Stimulated activated effector memory CD8-positive, alpha-beta T cell treated with anti-CD3 and anti-CD28 coated beads, Interleukin-12 subunit alpha, Interleukin-12 subunit beta, amount 100 ng/mL, for 72 hours (primary cell): ENCODE results near the gene MRPL53.
A peak's percentile ranks its signal among the peaks of the same experiment; 100 is the strongest.

ENCODE experiments used
- ATAC-seq: fragments of 150-1000 bp; cut with Tn5 transposase; 2 replicates; pipeline ENCODE4 v1.10.0; 2021
- DNase-seq, 2 donors: peaks; one replicate each; pipeline ENCODE4 v3.0.0; 2021 to 2022; ENCODE audit warnings: low spot score in 2 of 2
- H3K27ac Mint-ChIP-seq: one replicate; pipeline ENCODE4 v1.8.0; 2022; ENCODE audit warnings: mild to moderate bottlenecking, mixed read lengths
- H3K36me3 Mint-ChIP-seq: one replicate; pipeline ENCODE4 v1.8.0; 2022; ENCODE audit warnings: mild to moderate bottlenecking, mixed read lengths
- H3K4me1 Mint-ChIP-seq: one replicate; pipeline ENCODE4 v1.8.0; 2022; ENCODE audit warnings: mixed read lengths
- H3K4me3 Mint-ChIP-seq: one replicate; pipeline ENCODE4 v1.8.0; 2022; ENCODE audit warnings: mild to moderate bottlenecking, mixed read lengths
- H3K9me3 Mint-ChIP-seq: one replicate; pipeline ENCODE4 v1.8.0; 2022; ENCODE audit warnings: mixed read lengths

MRPL53 gene

DNA sequence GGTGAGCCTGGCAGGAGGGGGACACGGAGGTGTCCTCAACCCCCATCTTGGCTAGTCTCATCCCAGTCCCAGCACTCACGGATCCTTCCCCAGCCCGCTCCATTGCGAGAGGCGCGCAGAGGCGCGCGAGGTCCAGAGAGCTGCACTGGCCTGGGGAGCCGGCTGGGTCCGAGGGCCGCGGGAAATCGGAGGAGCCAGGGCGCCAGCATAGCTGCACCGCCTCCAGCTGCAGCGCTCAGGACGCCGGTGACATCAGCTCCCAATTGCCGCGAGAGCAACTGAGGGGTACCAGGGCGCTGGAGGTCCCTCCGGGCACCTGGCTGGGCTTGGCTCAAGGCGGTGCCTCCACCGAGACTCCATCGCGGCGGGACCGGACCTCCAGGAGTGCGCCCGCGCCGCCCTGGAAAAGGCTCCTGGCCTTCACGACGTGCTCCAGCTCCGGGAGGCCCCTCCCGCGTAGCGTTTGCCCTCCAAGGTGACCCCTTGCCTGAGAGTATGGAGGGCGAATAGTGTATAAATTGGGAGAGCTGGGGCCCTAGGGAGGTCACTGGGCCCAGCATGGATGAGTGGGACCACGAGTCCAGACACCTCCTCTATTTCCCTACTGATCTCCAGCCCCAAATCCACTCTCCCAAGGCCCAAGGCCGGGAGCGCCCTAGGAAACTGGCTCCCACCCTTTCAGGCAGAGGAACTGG is 36.2 kb downstream of the MRPL53 start:
- Mint-ChIP-seq H3K9me3 (no peaks in the 10 kb centered on the region), H3K4me3 (no peak overlapping the region), H3K36me3 (no peaks in the 10 kb centered on the region), H3K4me1 (peaks cover 17% of the 10 kb centered on the region), H3K27ac (no peak overlapping the region)
- no peak for DNase-seq
- no peak for ATAC-seq

DNA sequence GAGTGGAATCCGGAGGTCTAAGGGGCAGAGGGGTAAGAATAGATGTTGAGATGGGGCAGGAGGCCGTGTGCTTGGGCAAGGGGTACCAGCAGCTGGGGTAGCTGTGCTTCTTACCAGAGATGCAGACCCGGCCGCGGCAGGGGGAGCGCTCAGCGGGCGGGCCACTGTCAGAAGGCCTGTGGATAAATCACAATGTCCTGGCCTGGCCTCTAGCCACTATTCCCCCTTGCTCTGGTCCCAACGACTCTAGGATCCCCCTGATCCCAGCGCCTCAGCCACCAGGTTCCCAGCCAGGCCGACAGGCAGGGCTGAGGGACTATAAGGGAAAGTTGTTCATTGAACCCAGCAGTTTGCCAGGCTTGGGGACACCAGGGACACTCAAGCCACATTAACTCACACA is 42.0 kb downstream of the MRPL53 start:
- no peak for ATAC-seq
- Mint-ChIP-seq H3K36me3 (peaks cover 11% of the 10 kb centered on the region), H3K4me3 (no peak overlapping the region), H3K9me3 (no peaks in the 10 kb centered on the region), H3K27ac (no peak overlapping the region), H3K4me1 (no peaks in the 10 kb centered on the region)
- no peak for DNase-seq

DNA sequence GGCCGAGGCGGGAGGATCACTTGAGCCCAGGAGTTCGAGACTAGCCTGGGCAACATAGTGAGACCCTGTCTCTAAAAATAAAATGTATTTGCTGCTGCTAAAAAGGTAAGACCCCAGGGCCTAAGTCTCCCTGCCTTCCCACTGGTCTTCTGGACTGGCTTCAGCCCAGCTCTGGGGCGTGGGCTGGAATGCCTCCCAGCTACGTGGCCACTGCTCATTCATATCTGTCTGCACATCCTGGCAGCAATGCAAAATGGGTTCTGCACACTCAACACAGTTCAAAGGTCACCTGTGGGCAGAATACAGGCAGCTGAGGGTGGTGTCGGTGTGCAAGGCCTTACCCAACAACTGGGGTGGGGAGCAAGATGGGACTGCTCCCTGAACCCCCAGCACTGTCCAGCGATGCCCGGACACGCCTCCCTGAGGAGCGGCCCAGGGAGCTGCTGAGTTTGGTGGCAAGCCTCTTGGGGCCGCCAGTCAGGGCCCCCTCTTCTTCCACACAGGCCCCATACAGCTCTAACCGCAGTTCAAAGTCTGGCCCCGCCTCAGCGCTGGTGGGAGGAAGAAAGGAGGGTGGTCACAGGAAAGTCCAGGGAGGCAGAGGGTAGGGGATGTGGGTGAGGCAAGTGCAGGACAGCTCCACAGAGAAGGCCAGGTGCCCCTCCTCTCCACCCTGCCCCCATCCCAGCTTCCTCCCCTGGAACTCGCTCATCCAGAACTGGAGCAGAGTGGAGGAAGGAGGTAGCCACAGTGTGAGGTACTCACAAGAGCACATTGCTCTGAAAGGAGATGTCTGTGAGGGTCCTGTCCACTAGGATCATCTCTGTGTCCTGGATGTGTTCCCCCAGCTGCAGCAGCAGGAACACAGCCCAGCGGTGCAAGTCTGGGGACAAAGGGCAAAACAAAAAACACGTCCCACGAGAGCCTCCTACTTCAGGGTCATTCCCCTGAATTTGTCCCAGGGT is 42.7 kb downstream of the MRPL53 start:
- Mint-ChIP-seq H3K27ac (no peak overlapping the region), H3K4me1 (no peaks in the 10 kb centered on the region), H3K9me3 (no peaks in the 10 kb centered on the region), H3K4me3 (no peak overlapping the region), H3K36me3 (peaks cover 19% of the 10 kb centered on the region)
- ATAC-seq (peak; percentile 27), DNase-seq (no peak)

DNA sequence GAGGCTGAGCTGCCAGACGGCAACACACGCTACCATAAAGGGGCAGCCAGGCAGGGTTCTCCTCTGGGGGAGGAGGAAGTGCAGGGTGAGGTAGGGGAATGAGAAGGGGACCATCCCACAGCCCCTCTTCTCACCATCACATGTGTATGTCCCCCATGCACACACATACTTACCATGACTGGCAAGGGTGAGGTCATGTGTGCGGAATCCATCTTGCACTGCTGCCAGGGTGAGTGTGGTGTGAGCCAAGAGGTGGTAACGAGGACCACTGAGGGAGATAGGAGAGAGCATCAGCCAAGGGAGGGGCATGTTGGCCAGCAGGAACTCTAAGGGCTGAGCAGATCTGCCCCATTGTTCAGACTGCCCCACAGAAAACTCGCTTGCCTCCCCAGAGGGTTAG is 43.8 kb downstream of the MRPL53 start:
- Mint-ChIP-seq H3K4me3 (no peak overlapping the region), H3K36me3 (peaks cover 25% of the 10 kb centered on the region), H3K27ac (no peak overlapping the region), H3K4me1 (no peaks in the 10 kb centered on the region), H3K9me3 (no peaks in the 10 kb centered on the region)
- ATAC-seq, result no peak
- no peak for DNase-seq

DNA sequence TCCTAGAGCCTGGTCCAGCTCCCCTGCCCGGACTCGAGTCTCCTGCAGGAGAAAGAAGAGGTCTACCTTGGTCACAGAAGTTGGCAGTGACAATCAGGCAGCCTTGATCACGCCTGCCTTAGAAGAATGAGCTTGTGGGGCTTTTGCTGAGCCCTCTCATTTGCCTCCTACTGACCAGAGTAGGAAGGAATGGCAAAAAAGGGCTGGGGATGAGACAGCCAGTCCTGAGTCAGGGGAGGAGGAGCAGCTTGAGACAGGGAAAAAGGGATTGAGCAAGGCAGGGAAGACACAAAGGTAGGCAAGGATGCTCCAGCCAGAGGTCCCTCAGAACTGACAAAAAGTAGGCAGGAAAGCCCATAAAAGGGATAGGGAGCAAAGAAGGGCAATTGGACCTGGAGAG is 44.9 kb downstream of the MRPL53 start:
- no peak for DNase-seq
- no peaks in the 10 kb centered on the region for H3K9me3 Mint-ChIP-seq

DNA sequence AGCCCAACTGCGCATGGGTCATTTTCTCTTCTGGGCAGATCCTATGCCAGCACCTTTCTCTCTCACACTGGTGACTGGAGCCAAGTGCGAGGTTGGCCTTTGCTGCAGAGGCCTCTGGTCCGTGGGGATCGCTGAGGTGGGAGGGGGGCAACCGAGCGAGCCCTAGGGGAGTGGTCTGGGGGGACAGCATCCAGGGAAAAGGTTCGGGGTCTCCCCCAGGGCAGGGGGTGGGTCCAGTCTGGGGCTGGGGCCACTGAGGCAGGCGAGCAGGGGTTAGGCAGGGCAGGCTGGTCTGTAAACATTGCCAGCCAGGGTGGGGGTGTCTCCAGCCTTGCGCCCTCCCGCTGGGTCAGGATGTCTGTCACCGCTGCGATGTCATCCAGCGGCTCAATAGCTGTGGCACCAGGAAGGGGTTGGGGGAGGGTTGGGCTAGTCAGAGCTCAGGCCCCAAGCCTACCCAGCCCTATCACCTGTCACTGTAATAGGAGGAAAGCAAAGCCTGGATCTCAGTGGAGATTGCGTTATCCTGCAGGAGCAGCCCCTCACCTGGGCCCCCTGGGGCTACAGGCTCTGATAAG is 46.2 kb downstream of the MRPL53 start:
- Mint-ChIP-seq H3K4me1 (peaks cover 20% of the 10 kb centered on the region), H3K9me3 (no peaks in the 10 kb centered on the region), H3K4me3 (no peak overlapping the region), H3K27ac (no peak overlapping the region), H3K36me3 (peaks cover 45% of the 10 kb centered on the region)
- no peak for ATAC-seq
- no peak for DNase-seq

More for the DNA sequence above, 44.9 kb downstream of the MRPL53 start:
- Mint-ChIP-seq H3K4me3 (no peak overlapping the region), H3K27ac (peak overlapping the region; percentile 30), H3K4me1 (peaks cover 11% of the 10 kb centered on the region), H3K36me3 (peaks cover 33% of the 10 kb centered on the region)
- ATAC-seq, result no peak

DNA sequence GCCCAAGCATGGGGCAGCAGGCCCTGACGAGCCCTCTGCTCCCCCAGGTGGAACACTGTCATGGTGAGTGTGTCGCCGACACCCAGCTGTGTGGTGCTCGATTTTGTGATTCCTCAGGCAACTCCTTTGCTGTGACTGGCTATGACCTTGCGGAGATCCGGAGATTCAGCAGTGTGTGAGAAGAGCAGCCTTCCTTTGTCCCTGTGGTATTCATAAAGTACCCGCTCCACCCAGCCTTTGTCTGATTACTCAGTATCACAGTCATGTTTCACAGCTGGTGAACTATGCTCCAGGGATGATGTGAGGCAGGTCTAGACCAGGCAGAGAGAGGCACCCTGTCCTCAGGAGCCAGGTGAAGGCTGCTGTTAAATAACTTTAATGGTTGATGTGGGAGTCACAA is 47.0 kb downstream of the MRPL53 start:
- H3K4me3 Mint-ChIP-seq, result no peak overlapping the region
- H3K4me1 Mint-ChIP-seq, result peaks cover 26% of the 10 kb centered on the region
- no peaks in the 10 kb centered on the region for H3K9me3 Mint-ChIP-seq
- no peak overlapping the region for H3K27ac Mint-ChIP-seq
- H3K36me3 Mint-ChIP-seq, result peaks cover 50% of the 10 kb centered on the region
- ATAC-seq (no peak), DNase-seq (no peak)

DNA sequence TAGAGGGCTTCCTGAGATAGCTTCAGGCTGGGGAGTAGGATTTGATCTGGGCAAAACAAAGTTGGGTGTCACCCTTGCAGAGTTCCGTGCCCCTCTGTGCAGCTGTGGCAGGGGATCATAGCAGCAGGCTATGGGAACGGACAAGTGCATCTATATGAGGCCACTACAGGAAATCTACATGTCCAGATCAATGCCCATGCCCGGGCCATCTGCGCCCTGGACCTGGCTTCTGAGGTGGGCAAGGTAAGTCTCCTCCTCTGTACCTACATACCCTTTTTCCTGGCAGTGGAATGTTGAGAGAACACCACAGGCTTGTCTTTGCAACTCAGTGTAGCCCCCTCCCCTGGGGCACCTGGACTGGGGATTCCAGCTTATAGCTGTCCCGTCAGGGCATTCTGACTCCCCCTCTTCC is 47.5 kb downstream of the MRPL53 start:
- no peak for ATAC-seq
- Mint-ChIP-seq H3K4me1 (peaks cover 31% of the 10 kb centered on the region), H3K27ac (no peak overlapping the region), H3K4me3 (no peak overlapping the region), H3K36me3 (peaks cover 50% of the 10 kb centered on the region), H3K9me3 (no peaks in the 10 kb centered on the region)
- DNase-seq, result no peak

DNA sequence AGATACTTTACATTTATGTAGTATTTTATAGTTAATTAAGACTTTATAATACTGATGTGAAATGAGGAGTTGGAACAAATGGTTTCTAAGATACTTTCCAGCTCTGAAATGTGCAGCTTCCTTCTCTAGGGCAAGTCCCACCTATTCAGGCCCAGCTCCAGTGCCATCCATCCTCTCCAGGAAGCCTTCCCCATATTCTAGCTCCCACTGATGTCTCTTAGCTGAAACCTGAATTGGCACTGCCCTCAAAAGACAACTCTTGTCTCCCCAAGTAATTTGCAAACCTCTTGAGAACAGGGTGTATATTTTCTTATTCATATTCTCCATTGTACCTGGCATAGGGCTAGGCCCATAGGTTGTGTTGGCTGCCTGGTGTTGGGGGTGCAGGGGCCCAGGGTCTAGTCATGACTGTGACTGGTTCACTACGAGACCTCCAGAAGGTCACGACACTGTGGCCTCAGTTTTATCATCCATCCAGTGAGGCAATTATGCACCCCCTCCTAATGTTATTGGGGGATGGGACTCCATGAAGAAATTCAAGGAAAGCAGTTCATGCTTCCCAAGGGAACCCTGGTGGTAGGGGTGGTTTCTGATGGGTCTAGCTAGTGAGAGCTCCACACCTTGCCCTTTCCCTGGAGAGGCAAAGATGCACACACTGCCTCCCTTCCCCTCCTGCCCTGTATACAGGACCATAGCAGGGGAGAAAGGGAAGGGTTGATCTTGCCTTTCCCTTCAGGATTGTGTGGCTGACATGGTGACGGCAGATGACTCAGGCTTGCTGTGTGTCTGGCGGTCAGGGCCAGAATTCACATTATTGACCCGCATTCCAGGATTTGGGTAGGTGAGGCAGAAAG is 48.1 kb downstream of the MRPL53 start:
- H3K27ac Mint-ChIP-seq, result no peak overlapping the region
- DNase-seq (no peak), ATAC-seq (no peak)
- no peak overlapping the region for H3K4me3 Mint-ChIP-seq
- H3K4me1 Mint-ChIP-seq, result peaks cover 31% of the 10 kb centered on the region
- peaks cover 50% of the 10 kb centered on the region for H3K36me3 Mint-ChIP-seq
- no peaks in the 10 kb centered on the region for H3K9me3 Mint-ChIP-seq

DNA sequence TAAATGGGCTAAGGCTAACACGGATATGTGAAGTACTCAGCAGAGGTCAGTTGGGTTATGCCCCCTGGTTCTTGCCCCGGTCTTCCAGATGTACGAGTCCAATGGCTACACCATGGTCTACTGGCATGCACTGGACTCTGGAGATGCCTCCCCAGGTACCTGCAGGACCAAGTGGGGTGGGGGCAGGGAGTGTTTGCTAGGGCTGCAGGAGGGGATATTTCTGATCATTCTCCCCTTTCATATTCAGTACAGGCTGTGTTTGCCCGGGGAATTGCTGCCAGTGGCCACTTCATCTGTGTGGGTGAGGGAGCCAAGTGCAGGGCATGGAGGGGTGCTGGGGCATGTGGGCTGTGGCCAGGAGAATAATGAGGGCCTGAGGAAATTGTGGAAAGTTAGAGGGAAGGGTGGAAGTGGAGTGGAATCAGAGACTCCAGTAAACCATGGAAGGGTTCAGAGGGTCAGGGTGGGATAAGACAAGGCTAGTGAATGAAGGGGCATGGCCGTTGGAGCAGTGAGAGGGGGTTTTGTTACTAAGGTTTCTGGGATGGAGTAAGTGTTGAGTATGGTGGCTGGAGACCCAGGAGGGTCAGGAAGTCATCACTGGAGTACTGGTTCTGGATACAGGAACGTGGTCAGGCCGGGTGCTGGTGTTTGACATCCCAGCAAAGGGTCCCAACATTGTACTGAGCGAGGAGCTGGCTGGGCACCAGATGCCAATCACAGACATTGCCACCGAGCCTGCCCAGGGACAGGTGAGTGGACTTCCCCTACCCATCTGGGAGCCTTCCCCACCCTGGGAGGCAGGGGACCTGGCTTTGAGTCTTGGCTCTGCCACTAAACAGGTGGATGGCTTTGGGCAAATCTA is 49.0 kb downstream of the MRPL53 start:
- peak overlapping the region; percentile 98 for H3K27ac Mint-ChIP-seq
- peaks cover 50% of the 10 kb centered on the region for H3K36me3 Mint-ChIP-seq
- H3K4me1 Mint-ChIP-seq, result peaks cover 31% of the 10 kb centered on the region
- peak overlapping the region; percentile 98 for H3K4me3 Mint-ChIP-seq
- no peak for DNase-seq
- H3K9me3 Mint-ChIP-seq, result no peaks in the 10 kb centered on the region
- ATAC-seq, result no peak
